Activated naive CD8-positive, alpha-beta T cell treated with anti-CD3 and anti-CD28 coated beads, Interleukin-2, amount 50 U/mL, for 16 hours (primary cell): ENCODE data around the gene CMIP.

Experiments used
- DNase-seq: peaks from one replicate; pipeline ENCODE4 v3.0.0-alpha.2; 2020; ENCODE audit warnings: low read depth, low spot score

The CMIP gene

GRCh38 chr16:81532491-81533174, 88.0 kb downstream of the CMIP start:
- DNase-seq = no peak

- DNase-seq = no peak
Observed at GRCh38 chr16:81533175-81533507, 88.5 kb downstream of the CMIP start.

- DNase-seq = no peak
Observed at GRCh38 chr16:81535679-81536360, 91.2 kb downstream of the CMIP start.

- DNase-seq = no peak
Observed at GRCh38 chr16:81536648-81537047, 92.0 kb downstream of the CMIP start.

- no peak for DNase-seq
Observed at GRCh38 chr16:81537721-81538561, 93.3 kb downstream of the CMIP start.

GRCh38 chr16:81539009-81539758, 94.6 kb downstream of the CMIP start:
- DNase-seq = no peak

- no peak for DNase-seq
Observed at GRCh38 chr16:81539759-81540472, 95.3 kb downstream of the CMIP start.

GRCh38 chr16:81541314-81541713, 96.7 kb downstream of the CMIP start:
- DNase-seq = no peak

GRCh38 chr16:81542609-81543570, 98.3 kb downstream of the CMIP start:
- DNase-seq = no peak

- no peak for DNase-seq
Observed at GRCh38 chr16:81543571-81543970, 99.0 kb downstream of the CMIP start.

- no peak for DNase-seq
Observed at GRCh38 chr16:81544261-81544660, 99.7 kb downstream of the CMIP start.

- DNase-seq = no peak
Observed at GRCh38 chr16:81544700-81545271, 100.2 kb downstream of the CMIP start.

- DNase-seq = no peak
Observed at GRCh38 chr16:81545470-81546250, 101.1 kb downstream of the CMIP start.

GRCh38 chr16:81546781-81547180, 102.2 kb downstream of the CMIP start:
- no peak for DNase-seq

GRCh38 chr16:81547194-81547938, 102.8 kb downstream of the CMIP start:
- DNase-seq = no peak

GRCh38 chr16:81547939-81548216, 103.3 kb downstream of the CMIP start:
- DNase-seq = no peak

GRCh38 chr16:81548551-81548875, 103.9 kb downstream of the CMIP start:
- DNase-seq = no peak

GRCh38 chr16:81548876-81549546, 104.4 kb downstream of the CMIP start:
- DNase-seq = no peak
